Endothelial cell (in vitro differentiated cells): ENCODE results near the gene TLE4. TPM values are rescaled to one million over a fixed set of nuclear protein-coding genes. Genes with fewer than 3 reads are reported as not detected.

Source experiments
- DNase-seq: peaks from one replicate; pipeline ENCODE4 v3.0.0; 2021; ENCODE audit warnings: low spot score
- H3K27ac Mint-ChIP-seq: one replicate; pipeline ENCODE4 v1.8.0; 2021; ENCODE audit warnings: mixed read lengths, inconsistent platforms; ENCODE audit not compliant: unreplicated experiment
- H3K27me3 Mint-ChIP-seq: one replicate; pipeline ENCODE4 v1.8.0; 2021; ENCODE audit warnings: mild to moderate bottlenecking, moderate library complexity, mixed read lengths, inconsistent platforms; ENCODE audit not compliant: unreplicated experiment
- H3K36me3 Mint-ChIP-seq: one replicate; pipeline ENCODE4 v1.8.0; 2021; ENCODE audit warnings: mild to moderate bottlenecking, low read depth, mixed read lengths, inconsistent platforms; ENCODE audit not compliant: unreplicated experiment
- H3K4me1 Mint-ChIP-seq: one replicate; pipeline ENCODE4 v1.8.0; 2021; ENCODE audit warnings: mild to moderate bottlenecking, mixed read lengths, inconsistent platforms; ENCODE audit not compliant: unreplicated experiment
- H3K4me3 Mint-ChIP-seq: one replicate; pipeline ENCODE4 v1.8.0; 2021; ENCODE audit warnings: mild to moderate bottlenecking, mixed read lengths, inconsistent platforms; ENCODE audit not compliant: unreplicated experiment
- H3K9me3 Mint-ChIP-seq: one replicate; pipeline ENCODE4 v1.8.0; 2021; ENCODE audit warnings: mixed read lengths, inconsistent platforms; ENCODE audit not compliant: unreplicated experiment
- CTCF ChIP-seq: fragments of 200-600 bp; sonication (generic); IDR thresholded peaks from one replicate; pipeline ENCODE4 v1.5.0; 2021; ENCODE audit warnings: antibody characterized with exemption; ENCODE audit not compliant: unreplicated experiment
- total RNA-seq: library from RNA; stranded (reverse); fragmentation: NEBNext Ultra II Directional; extraction: Animal tissue kit (Norgen Biotek cat#: 25700); gene quantifications from one replicate; pipeline ENCODE4 v1.2.1, GENCODE V29; 2021; ENCODE audit not compliant: unreplicated experiment

Gene TLE4
- total RNA-seq, 1 donor from 2014 or later = 88.4 TPM

DNA sequence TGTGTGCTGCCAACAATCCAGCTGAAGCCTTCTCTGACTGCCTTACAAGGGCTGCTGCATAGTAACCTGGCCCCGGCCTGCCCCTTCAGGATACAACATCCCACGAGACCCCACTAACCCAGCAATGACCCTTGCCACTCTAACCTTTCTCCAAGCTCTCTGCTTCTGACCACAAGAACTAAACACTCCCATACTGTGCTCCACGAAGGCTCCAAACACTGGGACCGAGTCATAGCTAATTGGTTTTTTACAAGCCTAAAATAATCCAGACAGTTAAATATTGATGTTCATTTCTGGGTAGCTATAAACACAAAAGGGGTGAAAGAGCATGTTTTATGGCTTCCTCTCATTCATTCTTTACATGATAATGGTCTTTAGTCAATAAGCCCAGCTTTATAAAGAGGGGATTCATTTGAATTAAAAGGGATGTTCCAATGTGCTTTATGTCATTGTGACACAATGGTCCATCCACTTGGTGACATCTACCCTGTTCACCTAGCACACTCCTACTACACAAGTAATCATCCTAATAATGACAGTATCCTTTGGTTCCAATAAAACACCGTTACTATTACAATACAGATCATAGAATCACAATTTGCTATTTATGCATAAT, 16.2 kb upstream of the TLE4 start:
- Mint-ChIP-seq H3K4me1 (peaks cover 14% of the 10 kb centered on the region), H3K36me3 (no peaks in the 10 kb centered on the region), H3K9me3 (no peaks in the 10 kb centered on the region), H3K27ac (no peak overlapping the region), H3K27me3 (peaks cover 1% of the 10 kb centered on the region), H3K4me3 (no peak overlapping the region)
- DNase-seq = no peak
- no peak for TF ChIP-seq CTCF

- peaks cover 24% of the 10 kb centered on the region for H3K4me1 Mint-ChIP-seq
- H3K36me3 Mint-ChIP-seq = no peaks in the 10 kb centered on the region
- peaks cover 1% of the 10 kb centered on the region for H3K27me3 Mint-ChIP-seq
- no peak for DNase-seq
- H3K27ac Mint-ChIP-seq = peak overlapping the region; percentile 64
- no peak overlapping the region for H3K4me3 Mint-ChIP-seq
- no peaks in the 10 kb centered on the region for H3K9me3 Mint-ChIP-seq
- TF ChIP-seq CTCF = no peak
These were observed 12.1 kb upstream of the TLE4 start for GRCh38 chr9:79559495-79560181.

GRCh38 chr9:79562749-79563386, 8.9 kb upstream of the TLE4 start:
- TF ChIP-seq CTCF = no peak

DNA sequence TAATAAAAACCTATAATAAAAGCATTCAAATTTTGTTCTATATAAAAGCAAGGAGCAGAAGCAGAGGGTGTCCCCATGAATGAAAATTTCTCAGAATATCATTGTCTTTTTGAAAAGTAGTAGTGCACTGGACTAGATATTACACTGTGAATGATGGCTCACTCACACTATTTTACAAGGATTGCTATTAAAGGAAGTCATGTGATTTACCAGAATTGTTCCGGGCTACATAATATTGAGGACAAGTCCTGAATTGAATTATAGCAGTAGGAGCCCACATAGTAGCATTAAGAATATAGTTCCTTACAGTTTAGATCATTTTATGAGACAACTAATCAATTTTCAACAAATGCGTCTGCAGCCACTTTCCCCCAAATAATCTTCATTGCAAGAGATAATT, 7.7 kb upstream of the TLE4 start:
- Mint-ChIP-seq H3K27ac (no peak overlapping the region), H3K9me3 (no peaks in the 10 kb centered on the region), H3K4me3 (no peak overlapping the region), H3K27me3 (no peaks in the 10 kb centered on the region), H3K4me1 (peaks cover 27% of the 10 kb centered on the region), H3K36me3 (no peaks in the 10 kb centered on the region)
- DNase-seq = no peak
- no peak for TF ChIP-seq CTCF

More at GRCh38 chr9:79562749-79563386, 8.9 kb upstream of the TLE4 start:
- Mint-ChIP-seq H3K4me3 (no peak overlapping the region), H3K27ac (peak overlapping the region; percentile 30), H3K4me1 (peaks cover 33% of the 10 kb centered on the region), H3K36me3 (no peaks in the 10 kb centered on the region), H3K9me3 (no peaks in the 10 kb centered on the region), H3K27me3 (no peaks in the 10 kb centered on the region)
- no peak for DNase-seq

DNA sequence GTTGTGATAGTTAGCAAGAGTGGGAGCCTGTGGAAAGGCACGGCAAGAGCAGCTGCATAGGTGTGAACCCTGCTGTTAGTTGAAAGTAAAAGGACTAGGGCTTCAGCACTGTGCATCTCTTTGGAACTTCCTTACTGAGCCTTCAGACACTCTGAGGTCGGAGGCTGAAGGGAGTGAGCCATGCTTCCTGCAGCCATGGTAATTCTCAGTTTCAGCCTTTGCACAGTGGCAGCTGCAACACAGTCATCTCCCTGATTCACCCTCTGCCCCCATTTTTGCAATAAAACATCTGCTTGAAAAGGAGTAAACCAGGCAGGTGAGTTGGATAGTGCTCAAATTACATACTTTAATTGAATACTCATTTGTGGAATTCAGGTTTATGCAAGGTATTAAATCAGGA, 6.5 kb upstream of the TLE4 start:
- Mint-ChIP-seq H3K27me3 (peaks cover 4% of the 10 kb centered on the region), H3K27ac (no peak overlapping the region), H3K9me3 (no peaks in the 10 kb centered on the region), H3K4me1 (peaks cover 23% of the 10 kb centered on the region), H3K36me3 (no peaks in the 10 kb centered on the region), H3K4me3 (no peak overlapping the region)
- no peak for TF ChIP-seq CTCF
- no peak for DNase-seq
